Measurements from ENCODE around the gene TSPAN4. TPM values are rescaled to one million over a fixed set of nuclear protein-coding genes. Genes with fewer than 3 reads are reported as not detected.
A peak's percentile ranks its signal among the peaks of the same experiment; 100 is the strongest.

Gene TSPAN4
- total and polyA plus RNA-seq, 2 of the 13 experiments (the other 11 are each of a cell fraction or from before 2014, with no cell fraction given): 31.7 to 68.3 TPM

- TF ChIP-seq HNF1B (CRISPR knock-in tag; IDR thresholded peaks at IDR 0.05) (no peak), ZBTB34 (CRISPR knock-in tag; IDR thresholded peaks at IDR 0.05) (0 out of 2 replicates have a peak, but pooled peaks have one; percentile 69), SP4 (CRISPR knock-in tag; IDR thresholded peaks at IDR 0.05) (peak; percentile 74), THAP11 (CRISPR knock-in tag; IDR thresholded peaks at IDR 0.05) (peak; percentile 76), ZBTB3 (CRISPR knock-in tag; IDR thresholded peaks at IDR 0.05; ENCODE audit: borderline replicate concordance, low read depth) (no peak), ZNF430 (CRISPR knock-in tag; IDR thresholded peaks at IDR 0.05) (no peak), ZNF121 (CRISPR knock-in tag; IDR thresholded peaks at IDR 0.05) (0 out of 2 replicates have a peak, but pooled peaks have one; percentile 12), NR2F2 (IDR thresholded peaks at IDR 0.05; ENCODE audit: borderline replicate concordance, low read depth) (no peak; the same call in 1 of the 2 replicates), ZNF577 (CRISPR knock-in tag; IDR thresholded peaks at IDR 0.05; ENCODE audit: borderline replicate concordance, low read depth) (no peak), BORCS8-MEF2B (CRISPR knock-in tag; IDR thresholded peaks at IDR 0.05) (peak; percentile 86; the same call in 1 of the 2 replicates), HNRNPLL (IDR thresholded peaks at IDR 0.05; ENCODE audit: low read depth, low read length, poor library complexity, severe bottlenecking) (peak; percentile 10), ZNF687 (CRISPR knock-in tag; IDR thresholded peaks at IDR 0.05) (peak; percentile 98), RFX5 (IDR thresholded peaks at IDR 0.05; ENCODE audit: low read depth, low read length) (no peak), TBX2 (CRISPR knock-in tag; IDR thresholded peaks at IDR 0.05; ENCODE audit: borderline replicate concordance) (peak; percentile 77), RAD21 (CRISPR knock-in tag; IDR thresholded peaks at IDR 0.05) (peak; percentile 75), TGIF2 (CRISPR knock-in tag; IDR thresholded peaks at IDR 0.05) (peak; percentile 84; the same call in 1 of the 2 replicates), HNRNPL (IDR thresholded peaks at IDR 0.05; ENCODE audit: low read depth, low read length) (peak; percentile 90), MED1 (CRISPR knock-in tag; IDR thresholded peaks at IDR 0.05) (peak; percentile 67), ARNT2 (CRISPR knock-in tag; IDR thresholded peaks at IDR 0.05; ENCODE audit: low read depth) (no peak)
- TF ChIP-seq, protein P1, sequence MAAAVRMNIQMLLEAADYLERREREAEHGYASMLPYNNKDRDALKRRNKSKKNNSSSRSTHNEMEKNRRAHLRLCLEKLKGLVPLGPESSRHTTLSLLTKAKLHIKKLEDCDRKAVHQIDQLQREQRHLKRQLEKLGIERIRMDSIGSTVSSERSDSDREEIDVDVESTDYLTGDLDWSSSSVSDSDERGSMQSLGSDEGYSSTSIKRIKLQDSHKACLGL (CRISPR knock-in tag; IDR thresholded peaks at IDR 0.05): peak; percentile 40; the same call in 1 of the 2 replicates
- TF ChIP-seq, protein P2, sequence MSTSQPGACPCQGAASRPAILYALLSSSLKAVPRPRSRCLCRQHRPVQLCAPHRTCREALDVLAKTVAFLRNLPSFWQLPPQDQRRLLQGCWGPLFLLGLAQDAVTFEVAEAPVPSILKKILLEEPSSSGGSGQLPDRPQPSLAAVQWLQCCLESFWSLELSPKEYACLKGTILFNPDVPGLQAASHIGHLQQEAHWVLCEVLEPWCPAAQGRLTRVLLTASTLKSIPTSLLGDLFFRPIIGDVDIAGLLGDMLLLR (CRISPR knock-in tag; IDR thresholded peaks at IDR 0.05): peak; percentile 67; the same call in 1 of the 2 replicates
Measured at GRCh38 chr11:838441-839279, 4.0 kb upstream of the TSPAN4 start (continued).
